Activated naive CD8-positive, alpha-beta T cell (primary cell): ENCODE measurements around the gene KIF1A.

ENCODE experiments used
- H3K27ac Mint-ChIP-seq: one replicate; pipeline ENCODE4 v1.8.0; 2021; ENCODE audit warnings: mixed read lengths
- H3K27me3 Mint-ChIP-seq: one replicate; pipeline ENCODE4 v1.8.0; 2021; ENCODE audit warnings: mixed read lengths
- H3K36me3 Mint-ChIP-seq: one replicate; pipeline ENCODE4 v1.8.0; 2021; ENCODE audit warnings: mixed read lengths
- H3K4me1 Mint-ChIP-seq: one replicate; pipeline ENCODE4 v1.8.0; 2021; ENCODE audit warnings: low read depth, mixed read lengths
- H3K4me3 Mint-ChIP-seq: one replicate; pipeline ENCODE4 v1.8.0; 2021; ENCODE audit warnings: mild to moderate bottlenecking, mixed read lengths
- H3K9me3 Mint-ChIP-seq: one replicate; pipeline ENCODE4 v1.8.0; 2021; ENCODE audit warnings: low read depth, mixed read lengths

Gene KIF1A

GRCh38 chr2:240834377-240834975, 14.5 kb upstream of the KIF1A start:
- Mint-ChIP-seq H3K4me1 (peaks cover 4% of the 10 kb centered on the region), H3K27ac (no peak overlapping the region), H3K9me3 (no peaks in the 10 kb centered on the region), H3K36me3 (no peaks in the 10 kb centered on the region), H3K4me3 (no peak overlapping the region), H3K27me3 (peaks cover 2% of the 10 kb centered on the region)

- H3K9me3 Mint-ChIP-seq, result no peaks in the 10 kb centered on the region
- peaks cover 4% of the 10 kb centered on the region for H3K4me1 Mint-ChIP-seq
- H3K27me3 Mint-ChIP-seq, result peaks cover 5% of the 10 kb centered on the region
- no peak overlapping the region for H3K4me3 Mint-ChIP-seq
- H3K27ac Mint-ChIP-seq, result no peak overlapping the region
- no peaks in the 10 kb centered on the region for H3K36me3 Mint-ChIP-seq
Measured at GRCh38 chr2:240833724-240834285, 13.8 kb upstream of the KIF1A start.

DNA sequence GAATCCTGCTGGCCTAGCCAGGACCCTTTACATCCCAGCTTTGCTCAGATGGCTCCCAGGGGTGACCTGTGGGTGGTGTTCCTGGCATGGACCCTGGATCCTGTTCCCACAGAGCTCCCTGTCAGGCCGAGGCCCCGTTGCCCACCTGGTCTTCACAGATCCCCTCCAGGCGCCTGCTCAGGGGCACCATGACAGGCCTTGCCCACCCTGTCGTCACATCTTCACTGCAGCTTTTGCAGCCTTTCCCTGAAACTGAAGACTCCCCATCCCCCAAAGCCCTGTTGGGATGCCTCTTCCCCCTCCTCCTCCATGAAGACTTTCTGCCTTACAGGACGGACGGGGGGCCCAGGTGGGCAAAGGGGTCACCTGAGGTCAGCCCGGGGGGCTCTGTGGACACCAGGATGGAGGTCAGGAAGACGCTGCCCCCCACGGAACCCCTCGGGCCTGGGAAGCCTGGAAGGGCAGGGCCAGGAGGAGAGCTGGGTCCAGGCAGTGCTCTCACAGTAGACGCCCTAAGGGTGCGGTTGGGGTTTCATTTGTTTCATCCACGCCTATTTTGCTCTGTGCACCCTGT, 13.0 kb upstream of the KIF1A start:
- H3K4me3 Mint-ChIP-seq, result no peak overlapping the region
- peaks cover 7% of the 10 kb centered on the region for H3K27me3 Mint-ChIP-seq
- H3K9me3 Mint-ChIP-seq, result no peaks in the 10 kb centered on the region
- H3K27ac Mint-ChIP-seq, result no peak overlapping the region
- H3K36me3 Mint-ChIP-seq, result no peaks in the 10 kb centered on the region
- peaks cover 4% of the 10 kb centered on the region for H3K4me1 Mint-ChIP-seq

- no peaks in the 10 kb centered on the region for H3K36me3 Mint-ChIP-seq
- peaks cover 7% of the 10 kb centered on the region for H3K27me3 Mint-ChIP-seq
- no peaks in the 10 kb centered on the region for H3K9me3 Mint-ChIP-seq
- H3K4me1 Mint-ChIP-seq, result peaks cover 4% of the 10 kb centered on the region
- no peak overlapping the region for H3K4me3 Mint-ChIP-seq
- no peak overlapping the region for H3K27ac Mint-ChIP-seq
Measured at GRCh38 chr2:240832205-240832727, 12.2 kb upstream of the KIF1A start.

GRCh38 chr2:240831594-240832204, 11.7 kb upstream of the KIF1A start:
- Mint-ChIP-seq H3K4me1 (peaks cover 4% of the 10 kb centered on the region), H3K27ac (no peak overlapping the region), H3K36me3 (no peaks in the 10 kb centered on the region), H3K4me3 (peak overlapping the region; percentile 79), H3K9me3 (no peaks in the 10 kb centered on the region), H3K27me3 (peaks cover 10% of the 10 kb centered on the region)

DNA sequence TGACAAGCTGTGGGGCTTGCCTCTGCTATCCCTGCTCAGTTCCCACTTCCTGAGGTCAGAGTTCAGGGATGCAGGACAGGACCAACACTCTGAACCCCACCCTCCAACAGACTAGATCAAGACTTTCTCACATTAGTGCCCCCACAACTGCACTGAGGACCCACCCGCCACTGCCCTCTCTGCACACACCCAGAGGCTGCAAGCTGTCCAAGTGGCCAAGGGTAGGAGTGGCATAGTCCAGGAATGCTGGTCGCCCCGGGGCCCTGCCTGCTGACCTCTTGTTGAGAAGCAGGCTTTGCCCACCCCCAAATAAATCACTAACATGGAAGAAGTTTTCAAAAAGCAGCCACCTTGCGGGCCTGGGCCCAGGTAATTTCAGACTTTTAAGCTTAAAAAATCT, 5.5 kb upstream of the KIF1A start:
- no peaks in the 10 kb centered on the region for H3K36me3 Mint-ChIP-seq
- peaks cover 47% of the 10 kb centered on the region for H3K27me3 Mint-ChIP-seq
- peaks cover 9% of the 10 kb centered on the region for H3K4me1 Mint-ChIP-seq
- no peaks in the 10 kb centered on the region for H3K9me3 Mint-ChIP-seq
- no peak overlapping the region for H3K4me3 Mint-ChIP-seq
- no peak overlapping the region for H3K27ac Mint-ChIP-seq

DNA sequence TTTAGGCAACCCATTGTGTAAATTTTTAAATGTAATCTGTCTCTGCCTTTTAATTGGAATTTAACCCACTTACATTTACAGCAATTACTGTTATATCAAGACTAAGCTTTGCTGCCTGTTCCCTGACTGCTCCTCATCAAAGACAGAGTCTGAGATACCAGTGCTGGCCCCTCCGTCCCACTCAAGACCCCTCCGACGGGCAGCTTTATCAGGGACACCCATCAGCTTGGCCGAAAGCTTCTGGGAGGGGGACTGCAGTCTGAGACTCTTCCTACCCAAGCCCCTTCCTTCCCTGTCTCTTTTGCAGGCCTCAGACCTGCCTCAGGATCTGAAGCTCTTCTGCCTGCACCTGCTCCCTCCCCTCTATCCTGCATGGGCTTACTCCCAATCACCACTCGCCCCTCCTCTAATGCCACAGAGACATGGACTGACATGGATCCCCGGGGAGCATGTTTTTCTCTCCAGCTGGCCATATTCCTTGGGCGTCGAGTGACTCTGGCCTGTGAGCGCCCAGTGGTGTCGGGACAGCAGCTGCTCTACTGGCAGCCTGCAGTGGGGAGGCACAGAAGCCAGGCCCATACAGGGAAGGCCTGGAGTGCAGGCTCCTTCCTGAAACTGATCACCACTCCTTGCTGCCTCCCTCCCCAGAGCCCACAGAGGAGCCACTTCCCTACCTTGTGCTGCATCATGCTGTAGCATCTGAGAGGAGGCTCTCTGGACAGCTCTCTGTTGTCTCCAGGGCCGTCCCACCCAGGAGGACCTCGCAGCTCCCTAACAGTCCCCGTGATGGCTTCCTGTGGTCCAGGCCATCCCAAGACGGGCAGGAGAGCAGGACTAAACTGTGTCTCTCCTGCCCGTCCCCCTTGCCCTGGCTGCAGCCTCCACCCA, 3.7 kb upstream of the KIF1A start:
- H3K27me3 Mint-ChIP-seq, result peaks cover 43% of the 10 kb centered on the region
- H3K27ac Mint-ChIP-seq, result no peak overlapping the region
- H3K4me3 Mint-ChIP-seq, result no peak overlapping the region
- no peaks in the 10 kb centered on the region for H3K36me3 Mint-ChIP-seq
- H3K9me3 Mint-ChIP-seq, result no peaks in the 10 kb centered on the region
- peaks cover 9% of the 10 kb centered on the region for H3K4me1 Mint-ChIP-seq

DNA sequence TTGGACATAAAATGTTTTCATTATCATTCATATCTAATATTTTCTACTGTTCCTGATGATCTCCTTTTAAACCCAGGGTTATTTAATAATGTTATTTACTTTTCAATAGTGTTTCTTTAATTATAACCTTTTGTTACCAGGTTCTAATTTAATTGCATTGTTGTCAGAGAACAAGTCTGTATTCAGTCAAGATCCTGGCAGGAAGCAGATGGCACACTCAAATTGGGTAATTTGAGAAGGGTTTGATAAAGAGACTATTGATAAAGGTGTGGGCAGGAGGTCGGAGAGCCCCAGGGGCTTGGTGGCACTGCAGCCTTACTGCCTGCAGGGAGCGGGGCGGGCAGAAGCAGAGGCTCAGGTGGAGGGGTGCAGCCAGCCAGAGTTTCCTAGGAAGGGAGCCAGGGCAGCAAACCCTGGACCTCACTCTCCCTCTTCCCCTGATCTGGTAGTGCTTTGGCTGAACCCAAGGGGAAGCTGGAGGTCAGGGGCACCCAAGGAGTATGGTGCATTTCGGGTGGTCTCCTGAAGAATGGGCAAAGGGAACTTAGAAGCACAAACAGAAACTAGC, 2.3 kb upstream of the KIF1A start:
- Mint-ChIP-seq H3K4me3 (peak overlapping the region; percentile 74), H3K36me3 (no peaks in the 10 kb centered on the region), H3K27me3 (peaks cover 43% of the 10 kb centered on the region), H3K27ac (no peak overlapping the region), H3K4me1 (peaks cover 9% of the 10 kb centered on the region), H3K9me3 (no peaks in the 10 kb centered on the region)

- H3K9me3 Mint-ChIP-seq, result no peaks in the 10 kb centered on the region
- no peaks in the 10 kb centered on the region for H3K36me3 Mint-ChIP-seq
- H3K4me3 Mint-ChIP-seq, result peak overlapping the region; percentile 74
- H3K27me3 Mint-ChIP-seq, result peaks cover 38% of the 10 kb centered on the region
- peak overlapping the region; percentile 41 for H3K27ac Mint-ChIP-seq
- peaks cover 9% of the 10 kb centered on the region for H3K4me1 Mint-ChIP-seq
Measured at GRCh38 chr2:240821429-240821778, 1.4 kb upstream of the KIF1A start.

DNA sequence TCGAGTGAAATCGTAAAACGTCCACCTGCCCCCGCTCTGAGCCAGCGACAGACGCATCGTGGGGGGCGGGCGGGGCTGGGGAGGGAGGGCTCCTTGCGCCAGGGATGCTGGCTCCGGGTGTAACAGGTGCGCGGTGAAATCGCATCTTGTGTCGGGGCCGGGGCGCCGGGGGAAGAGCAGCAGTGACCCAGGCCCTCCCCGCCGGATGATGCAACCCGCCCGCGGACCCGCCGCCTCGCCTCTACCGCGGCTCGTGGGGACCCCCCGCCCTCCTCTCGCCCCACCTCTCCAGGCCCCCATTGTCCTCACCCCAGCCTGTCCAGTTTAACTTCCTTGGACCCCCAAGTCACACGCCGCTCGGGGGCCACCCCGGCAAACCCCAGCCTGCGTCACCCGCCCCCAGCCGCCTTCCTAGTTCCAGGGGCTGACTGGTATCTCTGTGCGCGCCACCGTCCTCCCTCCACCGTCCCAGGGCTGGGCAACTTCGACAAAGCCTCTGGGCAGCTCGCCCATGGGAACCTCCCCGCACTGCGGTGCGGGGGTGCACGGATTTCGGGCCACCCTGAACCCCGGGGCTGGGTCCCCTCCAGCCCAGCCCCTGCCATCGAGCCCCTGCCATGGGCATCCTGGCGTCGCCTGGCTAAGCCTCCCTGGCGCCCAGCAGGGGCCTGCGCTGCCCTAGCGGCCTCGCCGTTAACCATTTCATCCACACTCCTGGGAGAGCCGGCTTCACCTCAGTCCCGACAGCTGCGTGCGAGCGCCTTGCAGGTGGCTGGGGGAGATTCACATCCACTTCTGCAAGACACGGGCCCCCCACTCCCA, 799 bp upstream of the KIF1A start:
- no peaks in the 10 kb centered on the region for H3K36me3 Mint-ChIP-seq
- no peaks in the 10 kb centered on the region for H3K9me3 Mint-ChIP-seq
- no peak overlapping the region for H3K27ac Mint-ChIP-seq
- H3K4me1 Mint-ChIP-seq, result peaks cover 9% of the 10 kb centered on the region
- peaks cover 37% of the 10 kb centered on the region for H3K27me3 Mint-ChIP-seq
- H3K4me3 Mint-ChIP-seq, result peak overlapping the region; percentile 74

DNA sequence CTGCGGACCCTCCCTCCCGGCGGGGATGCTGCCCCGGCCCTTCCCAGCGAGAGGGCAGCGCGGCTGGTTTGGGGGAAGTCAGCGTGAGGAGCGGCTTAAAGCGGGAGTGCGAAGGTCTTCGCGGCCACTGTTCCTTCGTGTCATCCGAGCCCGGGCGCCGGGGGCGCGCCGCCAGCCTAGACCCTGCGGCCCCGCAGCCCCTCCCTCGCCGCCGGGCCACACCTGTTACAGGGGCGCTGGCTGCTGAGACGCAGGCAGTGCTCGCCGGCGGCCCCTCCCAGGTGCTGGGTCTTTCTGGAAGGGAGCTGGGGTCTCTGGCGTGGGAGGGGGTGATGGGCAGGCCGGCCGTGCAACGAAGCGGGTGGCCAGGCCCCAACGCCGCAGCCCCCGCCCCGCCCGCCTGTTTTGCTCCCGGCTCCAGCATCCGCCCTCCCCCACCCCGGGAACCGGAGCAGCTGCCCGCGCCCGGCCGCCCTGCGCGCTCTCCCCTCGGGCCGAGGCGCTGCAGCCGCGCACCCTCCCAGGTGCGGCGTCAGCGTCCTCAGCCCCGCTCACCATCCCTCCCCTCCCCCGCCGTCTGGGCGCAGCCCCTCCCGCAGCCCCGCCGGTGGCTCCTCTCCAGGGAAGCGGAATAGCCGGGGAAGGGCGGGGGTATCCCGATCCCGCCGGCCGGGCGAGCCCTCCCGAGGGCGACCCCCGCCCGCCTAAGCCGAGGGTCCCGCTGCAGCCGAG, 727 bp downstream of the KIF1A start:
- H3K27ac Mint-ChIP-seq, result no peak overlapping the region
- H3K27me3 Mint-ChIP-seq, result peaks cover 28% of the 10 kb centered on the region
- H3K4me1 Mint-ChIP-seq, result peaks cover 9% of the 10 kb centered on the region
- no peaks in the 10 kb centered on the region for H3K9me3 Mint-ChIP-seq
- H3K36me3 Mint-ChIP-seq, result no peaks in the 10 kb centered on the region
- no peak overlapping the region for H3K4me3 Mint-ChIP-seq

- Mint-ChIP-seq H3K4me1 (peaks cover 9% of the 10 kb centered on the region), H3K9me3 (peaks cover 4% of the 10 kb centered on the region), H3K27me3 (peaks cover 25% of the 10 kb centered on the region), H3K27ac (no peak overlapping the region), H3K36me3 (no peaks in the 10 kb centered on the region), H3K4me3 (peak overlapping the region; percentile 59)
Measured at GRCh38 chr2:240818293-240819125, 1.5 kb downstream of the KIF1A start.
